NCI-H82 (cell line): ENCODE results near the gene MYO7A.

ENCODE experiments used
- DNase-seq: peaks from one replicate; lab custom pipeline; 2025; lab: John Stamatoyannopoulos, UW

Gene MYO7A

DNA sequence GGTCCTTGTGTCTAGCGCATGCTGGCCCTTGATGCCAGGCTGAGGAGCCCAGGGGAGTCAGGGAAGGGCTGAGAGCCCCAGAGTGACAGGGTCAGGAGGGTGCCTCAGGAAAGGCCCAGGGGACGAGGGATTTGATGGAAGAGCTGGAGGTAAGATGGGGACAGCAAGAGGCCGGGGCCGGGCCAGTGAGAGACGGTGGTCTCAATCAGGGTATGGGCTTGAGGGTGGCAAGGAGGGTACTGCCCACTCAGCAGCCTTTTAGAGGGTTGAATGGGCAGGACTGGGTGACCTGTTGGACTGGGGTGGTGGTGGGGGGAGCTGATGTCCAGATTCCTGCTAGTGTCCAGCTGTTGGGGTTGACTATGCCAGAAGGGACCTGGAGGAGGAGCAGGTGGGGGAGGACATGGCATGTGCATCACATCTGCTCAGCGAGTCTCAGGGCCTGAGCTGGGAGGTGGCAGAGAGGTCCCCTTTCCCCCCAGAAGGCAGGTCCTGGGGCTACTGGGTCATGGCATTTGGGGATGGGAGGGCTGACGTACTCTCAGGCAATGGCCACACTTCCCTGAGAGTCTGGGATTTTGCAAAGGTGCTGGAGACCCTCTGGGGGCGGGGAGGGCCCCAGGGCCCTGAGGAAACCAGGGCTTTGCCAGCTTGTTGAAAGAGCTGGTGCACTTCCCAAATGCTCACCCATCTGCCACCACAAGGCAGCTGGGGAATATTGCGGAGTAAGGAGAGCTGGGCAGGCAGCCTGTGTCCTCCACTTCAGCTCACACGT lies 18.4 kb downstream of the MYO7A start:
- DNase-seq: peak; percentile 48

DNA sequence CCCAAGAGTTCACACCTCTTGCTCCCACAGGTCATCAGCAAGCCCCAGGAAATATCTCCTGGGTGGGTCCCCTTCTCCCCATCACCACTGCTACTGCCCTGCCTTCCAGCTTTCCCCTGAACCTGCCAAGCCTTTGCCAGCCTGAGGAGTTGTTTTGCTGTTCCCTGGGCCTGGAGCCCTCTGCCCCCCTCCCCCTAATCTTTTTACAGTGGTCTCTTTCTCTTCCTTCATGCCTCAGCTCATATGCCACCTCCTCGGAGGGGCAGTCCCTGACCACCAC lies 18.9 kb downstream of the MYO7A start:
- peak; percentile 48 for DNase-seq

DNA sequence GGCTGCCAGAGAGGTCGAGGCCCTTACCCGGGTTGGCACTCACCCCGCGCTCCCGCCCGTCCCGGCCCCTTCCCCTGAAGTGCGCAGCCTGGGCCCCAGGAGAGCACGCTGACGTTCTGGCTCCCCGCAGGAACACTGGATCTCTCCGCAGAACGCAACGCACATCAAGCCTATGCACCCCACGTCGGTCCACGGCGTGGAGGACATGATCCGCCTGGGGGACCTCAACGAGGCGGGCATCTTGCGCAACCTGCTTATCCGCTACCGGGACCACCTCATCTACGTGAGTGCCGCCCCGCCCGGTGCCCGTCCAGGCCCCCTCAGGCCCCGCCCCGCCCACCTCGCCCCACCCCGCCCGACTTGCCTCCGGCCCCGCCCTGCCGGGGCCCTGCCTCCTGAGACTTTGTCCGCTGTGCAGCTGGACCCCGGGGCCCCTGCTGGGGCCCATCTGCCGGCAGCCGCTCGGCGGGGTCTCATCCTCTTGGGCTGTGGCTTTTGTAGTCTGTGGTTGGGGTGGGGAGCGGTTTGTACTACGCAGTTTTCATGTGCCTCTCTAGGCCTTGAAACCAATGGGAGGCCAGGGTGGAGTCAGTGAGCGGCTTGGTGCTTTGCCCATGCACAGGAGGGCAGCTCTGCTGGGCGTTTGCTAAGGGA lies 19.7 kb downstream of the MYO7A start:
- peak; percentile 83 for DNase-seq

DNA sequence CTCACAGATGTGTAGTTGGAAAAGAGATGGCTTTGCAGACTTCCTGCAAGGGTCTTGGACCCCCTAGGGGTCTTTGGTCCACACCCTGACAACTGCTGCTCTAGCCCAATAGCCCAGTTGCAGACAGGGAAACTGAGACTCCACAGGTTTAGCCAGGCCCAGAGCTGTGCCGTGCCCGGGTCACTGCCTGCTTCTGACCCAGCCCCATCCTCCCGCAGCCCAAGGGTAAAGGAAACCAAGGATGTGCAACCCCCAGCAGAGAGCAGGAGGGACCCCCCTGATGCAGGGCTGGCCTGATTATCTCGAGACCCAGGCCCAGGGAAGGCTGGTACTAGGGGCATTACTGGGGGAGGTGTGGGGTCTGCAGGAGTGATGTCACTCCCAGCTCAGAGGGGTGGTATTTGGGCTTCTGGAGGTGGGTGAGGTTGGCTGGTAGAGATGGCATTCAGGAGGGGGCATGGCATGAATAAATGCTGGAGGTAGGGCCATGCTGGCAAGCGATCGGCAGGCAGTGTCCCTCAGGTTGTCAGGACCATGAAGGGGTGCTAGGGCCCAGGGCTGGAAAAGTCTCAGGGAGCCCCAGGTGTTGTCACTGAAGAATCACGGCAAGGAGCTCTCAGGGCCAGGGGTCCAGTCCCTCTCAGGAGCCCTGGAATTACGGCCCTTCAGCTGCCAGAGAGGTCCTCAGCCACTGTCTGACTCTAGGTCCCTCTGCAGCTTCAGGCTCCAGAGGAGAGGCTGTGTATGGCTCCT lies 21.1 kb downstream of the MYO7A start:
- DNase-seq: no peak

DNA sequence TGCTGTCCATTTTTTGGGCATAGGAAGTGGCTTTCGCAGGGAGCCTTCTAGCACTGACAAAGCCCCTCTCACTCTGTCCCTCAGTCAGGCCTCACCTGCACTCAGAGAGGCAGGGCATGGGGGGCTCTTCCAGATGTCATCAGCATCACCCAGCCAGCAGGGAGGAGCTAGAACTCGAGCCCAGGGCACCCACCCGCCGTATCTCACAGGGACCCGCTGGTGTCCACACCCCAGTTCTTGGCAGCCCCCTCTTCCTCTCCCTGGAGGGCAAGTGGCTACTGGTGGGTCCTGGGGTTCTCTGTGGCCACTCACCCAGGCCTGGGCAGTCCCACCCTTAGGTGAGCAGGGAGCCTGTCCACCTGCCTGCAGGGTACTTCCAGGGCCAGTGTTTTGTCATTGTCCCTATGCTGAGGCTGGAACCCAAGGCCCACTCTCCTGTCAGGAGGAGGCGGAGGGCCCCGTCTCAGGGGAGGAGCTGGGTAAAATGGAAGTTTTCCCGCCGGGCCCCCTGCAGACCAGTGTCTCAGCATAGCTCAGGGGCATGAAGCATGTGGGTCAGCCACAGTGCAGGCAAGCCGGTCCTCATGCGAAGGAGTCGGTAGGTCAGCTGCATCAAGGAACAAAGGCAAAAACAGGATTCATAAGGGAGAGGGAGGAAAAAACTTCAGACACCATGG lies 21.8 kb downstream of the MYO7A start:
- no peak for DNase-seq

DNA sequence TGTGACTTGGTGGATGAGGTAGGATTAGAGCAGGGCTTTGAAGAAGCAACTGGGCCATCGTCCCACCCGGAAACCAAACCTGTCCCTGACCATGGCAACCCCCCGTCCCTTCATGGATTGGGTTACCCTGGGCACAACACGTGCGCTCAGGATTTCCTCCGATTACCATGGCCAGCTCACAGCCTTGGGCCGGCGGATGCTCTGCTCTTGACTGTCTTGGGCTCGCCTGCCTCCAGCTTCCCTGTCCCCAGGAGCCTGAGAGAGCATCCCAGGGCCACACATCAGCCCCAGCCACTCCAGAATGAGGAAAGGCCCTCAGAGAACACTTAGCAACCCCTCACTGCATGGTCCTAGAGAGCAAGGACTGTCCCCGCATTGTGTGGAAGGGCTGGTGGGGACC lies 22.8 kb downstream of the MYO7A start:
- DNase-seq: no peak

DNA sequence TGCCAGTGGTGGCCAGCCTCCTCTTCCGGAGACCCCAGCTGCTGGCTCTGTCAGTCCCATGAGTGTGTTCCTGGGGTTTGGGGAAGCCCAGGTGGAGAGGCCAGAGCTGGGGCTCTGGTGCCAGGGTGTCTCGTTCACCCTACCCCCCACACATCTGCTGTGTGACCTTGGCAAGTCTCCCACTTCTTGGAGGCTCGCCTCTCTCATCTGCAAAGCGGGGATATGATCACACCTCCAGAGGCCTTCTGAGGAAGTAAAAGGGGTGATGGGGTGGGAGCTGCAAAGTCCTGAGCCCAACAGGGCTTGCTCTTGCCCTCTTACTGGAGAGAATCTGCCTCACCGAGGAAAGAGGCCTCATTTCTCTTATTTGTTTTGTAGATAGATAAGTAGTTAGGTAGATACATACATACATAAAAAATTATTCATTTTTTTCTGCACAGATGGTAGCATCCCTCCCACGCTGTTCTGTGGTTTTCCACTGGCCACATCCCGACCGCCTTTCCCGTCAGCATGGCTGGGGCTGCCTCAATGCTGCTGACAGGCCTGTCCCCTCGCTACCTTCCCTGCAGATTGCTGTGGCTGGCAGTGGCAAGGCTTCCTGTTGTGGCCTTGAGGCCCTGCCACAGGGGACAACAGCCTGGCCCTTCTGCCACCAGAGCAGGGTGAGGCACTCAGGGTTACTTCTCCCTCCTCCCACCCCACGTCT lies 23.9 kb downstream of the MYO7A start:
- DNase-seq: no peak

DNA sequence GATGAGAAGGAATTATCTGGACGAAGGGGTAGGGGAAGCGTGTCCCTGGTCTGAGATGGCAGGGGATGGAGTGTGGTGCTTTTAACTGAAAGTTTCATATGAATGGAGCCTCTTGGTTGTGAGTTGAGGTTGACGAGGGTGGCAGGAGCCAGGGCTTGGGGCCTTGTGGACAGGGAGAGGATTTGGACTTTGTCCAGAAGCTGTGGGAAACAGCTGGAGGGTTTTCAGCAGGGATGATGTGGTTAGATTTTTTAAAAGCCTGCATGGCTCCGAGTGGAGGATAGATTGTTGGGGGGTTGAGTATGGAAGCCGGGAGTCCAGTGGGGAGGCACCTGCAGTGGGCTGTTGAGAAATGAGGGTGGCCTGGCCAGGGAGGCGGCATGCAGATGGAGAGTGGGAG lies 24.8 kb downstream of the MYO7A start:
- no peak for DNase-seq

DNA sequence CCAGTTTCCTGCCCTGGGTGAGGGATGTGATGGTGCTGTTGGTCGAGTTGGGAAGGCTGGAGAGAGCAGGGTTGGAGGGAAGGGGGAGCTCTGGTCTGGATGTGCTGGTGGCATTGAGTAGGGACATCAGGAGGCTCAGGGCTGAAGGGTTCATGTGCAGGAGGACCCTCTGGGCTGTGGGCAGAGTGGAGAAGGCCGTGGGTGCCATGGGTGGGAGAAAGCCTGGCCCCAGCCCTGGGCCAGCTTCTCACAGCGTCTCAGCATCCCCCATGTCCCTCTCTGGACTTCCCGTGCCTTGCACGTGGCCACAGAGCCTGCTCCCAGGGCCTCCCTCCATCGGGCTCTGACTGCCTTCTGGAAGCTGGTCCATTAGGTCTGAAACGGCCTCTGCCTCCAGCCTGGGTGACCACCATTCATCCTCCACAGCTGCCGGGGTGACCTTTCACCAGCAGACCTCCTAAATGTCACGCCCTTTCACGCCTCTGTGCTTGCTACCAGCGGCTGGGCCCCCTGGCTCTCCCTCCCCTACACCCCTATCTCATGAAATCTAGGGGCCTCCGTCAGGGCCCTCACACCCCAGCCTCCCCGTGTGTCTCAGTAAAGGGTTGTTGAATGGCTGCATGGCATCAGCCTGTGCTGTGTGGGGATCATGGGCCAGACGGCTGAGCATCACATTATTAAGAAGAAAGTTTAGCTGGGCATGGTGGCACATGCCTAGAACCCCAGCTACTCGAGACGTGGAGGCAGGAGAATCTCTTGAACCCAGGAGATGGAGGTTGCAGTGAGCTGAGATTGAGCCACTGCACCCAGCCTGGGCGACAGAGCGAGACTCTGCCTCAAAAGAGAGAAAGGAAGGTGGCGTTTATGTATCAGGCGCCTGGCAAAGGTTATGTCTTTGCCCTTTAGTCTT lies 25.5 kb downstream of the MYO7A start:
- DNase-seq: no peak

DNA sequence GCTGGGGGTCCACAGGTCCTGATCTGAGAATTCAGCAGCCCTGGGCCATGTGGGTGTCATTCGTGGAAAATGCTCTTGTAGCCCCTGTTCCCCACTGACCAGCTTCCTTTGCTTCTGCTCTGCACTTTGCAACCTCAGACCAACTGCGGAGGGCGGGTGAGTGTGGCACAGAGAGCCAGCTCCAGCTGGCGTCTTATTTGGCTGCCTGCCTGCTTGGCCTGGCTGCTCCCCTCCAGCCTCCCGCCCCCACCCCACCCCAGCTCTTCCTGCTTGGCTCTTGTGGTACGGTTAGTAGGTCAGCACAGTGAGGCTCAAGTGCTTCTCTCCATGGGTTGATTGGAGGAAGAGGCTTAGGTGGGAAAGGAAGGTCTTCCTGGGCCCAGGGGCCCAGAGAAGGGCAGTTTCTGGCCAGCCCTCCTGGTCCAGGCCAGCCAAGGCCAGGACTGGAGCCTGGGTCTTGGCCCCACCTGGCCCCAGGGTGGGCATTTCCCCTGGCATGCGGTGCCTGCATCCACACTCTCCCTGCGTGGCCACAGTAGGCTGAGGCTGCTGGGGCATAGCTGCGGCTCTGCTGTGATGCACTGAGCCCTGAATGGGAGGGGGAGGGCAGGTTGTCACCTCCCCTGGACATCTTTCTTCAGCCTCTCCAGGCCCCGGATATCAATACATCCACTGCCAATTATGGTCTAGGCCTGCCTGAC lies 26.5 kb downstream of the MYO7A start:
- DNase-seq: no peak

DNA sequence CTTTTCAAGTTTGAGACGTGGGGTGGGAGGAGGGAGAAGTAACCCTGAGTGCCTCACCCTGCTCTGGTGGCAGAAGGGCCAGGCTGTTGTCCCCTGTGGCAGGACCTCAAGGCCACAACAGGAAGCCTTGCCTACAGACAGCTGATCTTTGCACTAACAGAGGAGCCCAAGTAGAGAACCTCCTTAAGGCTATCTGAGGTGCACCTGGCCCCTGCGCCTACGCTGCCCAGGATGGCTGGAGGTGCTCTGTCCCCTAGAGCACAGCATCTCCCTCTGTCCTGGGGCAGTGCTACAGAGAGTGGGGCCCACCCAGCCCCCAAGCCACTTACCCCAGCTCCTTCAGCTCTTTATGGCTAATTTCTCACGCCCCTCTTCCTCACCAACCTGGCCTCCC lies 27.0 kb downstream of the MYO7A start:
- no peak for DNase-seq

DNA sequence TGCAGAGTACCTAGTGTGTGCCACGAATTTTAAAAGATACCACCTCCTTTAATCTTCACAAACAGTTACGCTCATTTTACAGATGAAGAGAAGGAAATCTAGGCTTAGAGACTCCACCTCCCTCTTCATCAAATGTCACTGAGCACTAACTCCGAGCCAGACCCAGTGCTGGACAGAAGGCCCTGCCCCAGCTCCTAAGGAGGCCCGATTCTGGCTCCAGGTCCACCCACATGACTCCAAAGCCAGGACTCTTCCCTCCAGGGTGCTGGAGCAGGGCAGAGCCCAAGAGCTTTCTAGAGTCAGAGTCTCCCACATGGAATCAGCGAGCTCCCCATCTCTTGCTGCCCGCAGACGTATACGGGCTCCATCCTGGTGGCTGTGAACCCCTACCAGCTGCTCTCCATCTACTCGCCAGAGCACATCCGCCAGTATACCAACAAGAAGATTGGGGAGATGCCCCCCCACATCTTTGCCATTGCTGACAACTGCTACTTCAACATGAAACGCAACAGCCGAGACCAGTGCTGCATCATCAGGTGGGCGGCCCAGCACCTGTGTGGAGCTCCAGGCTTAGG lies 27.6 kb downstream of the MYO7A start:
- DNase-seq: no peak

DNA sequence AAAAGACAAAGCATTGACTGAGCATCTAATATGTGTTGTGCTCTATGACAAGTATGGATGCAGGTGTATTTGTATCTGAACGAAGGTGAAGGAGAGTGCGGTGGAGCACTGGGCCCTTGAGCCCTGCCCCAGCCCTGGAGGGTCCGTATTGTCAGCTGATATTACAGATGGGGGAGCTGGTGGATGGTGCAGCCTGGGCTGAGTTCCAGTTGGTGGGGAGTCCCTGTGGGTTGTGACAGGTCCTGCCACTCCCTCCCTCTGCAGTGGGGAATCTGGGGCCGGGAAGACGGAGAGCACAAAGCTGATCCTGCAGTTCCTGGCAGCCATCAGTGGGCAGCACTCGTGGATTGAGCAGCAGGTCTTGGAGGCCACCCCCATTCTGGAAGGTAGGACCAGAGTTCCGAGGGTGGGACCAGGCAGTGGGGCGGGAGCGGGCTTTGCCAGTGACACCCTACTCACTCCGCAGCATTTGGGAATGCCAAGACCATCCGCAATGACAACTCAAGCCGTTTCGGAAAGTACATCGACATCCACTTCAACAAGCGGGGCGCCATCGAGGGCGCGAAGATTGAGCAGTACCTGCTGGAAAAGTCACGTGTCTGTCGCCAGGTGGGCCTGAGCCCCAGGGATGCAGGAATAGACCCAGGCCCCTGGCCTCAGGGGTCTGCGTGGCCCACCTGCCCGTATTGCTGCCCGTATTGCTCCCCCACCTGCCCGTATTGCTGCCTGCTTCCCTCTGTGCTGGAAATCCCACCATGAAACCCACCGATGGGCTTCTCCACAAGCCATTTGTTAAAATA lies 28.6 kb downstream of the MYO7A start:
- DNase-seq: no peak

DNA sequence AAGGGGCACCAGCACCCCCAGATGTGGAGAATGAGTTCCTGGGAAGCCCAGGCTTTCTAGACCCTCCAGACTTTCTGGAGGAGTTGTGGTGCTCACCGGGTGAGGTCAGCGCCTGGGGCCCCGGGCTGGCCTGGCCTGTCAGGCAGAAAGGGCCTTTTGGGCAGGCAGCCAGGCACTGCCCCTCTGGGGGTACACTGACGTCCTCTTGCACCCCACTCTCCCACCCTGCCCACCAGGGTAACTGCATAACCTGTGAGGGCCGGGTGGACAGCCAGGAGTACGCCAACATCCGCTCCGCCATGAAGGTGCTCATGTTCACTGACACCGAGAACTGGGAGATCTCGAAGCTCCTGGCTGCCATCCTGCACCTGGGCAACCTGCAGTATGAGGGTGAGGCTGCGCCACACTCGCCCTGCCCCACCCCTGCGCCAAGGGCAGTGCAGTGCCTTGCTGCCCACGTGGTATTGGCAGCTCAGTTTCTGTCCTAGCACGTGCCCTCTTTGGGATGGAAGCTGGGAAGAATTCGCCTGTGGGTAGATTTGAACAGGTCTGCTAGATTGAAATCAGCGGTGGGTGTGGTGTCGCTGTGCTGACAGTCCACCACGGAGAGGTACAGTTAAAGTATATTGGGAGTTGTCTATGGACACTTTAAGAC lies 30.1 kb downstream of the MYO7A start:
- no peak for DNase-seq

DNA sequence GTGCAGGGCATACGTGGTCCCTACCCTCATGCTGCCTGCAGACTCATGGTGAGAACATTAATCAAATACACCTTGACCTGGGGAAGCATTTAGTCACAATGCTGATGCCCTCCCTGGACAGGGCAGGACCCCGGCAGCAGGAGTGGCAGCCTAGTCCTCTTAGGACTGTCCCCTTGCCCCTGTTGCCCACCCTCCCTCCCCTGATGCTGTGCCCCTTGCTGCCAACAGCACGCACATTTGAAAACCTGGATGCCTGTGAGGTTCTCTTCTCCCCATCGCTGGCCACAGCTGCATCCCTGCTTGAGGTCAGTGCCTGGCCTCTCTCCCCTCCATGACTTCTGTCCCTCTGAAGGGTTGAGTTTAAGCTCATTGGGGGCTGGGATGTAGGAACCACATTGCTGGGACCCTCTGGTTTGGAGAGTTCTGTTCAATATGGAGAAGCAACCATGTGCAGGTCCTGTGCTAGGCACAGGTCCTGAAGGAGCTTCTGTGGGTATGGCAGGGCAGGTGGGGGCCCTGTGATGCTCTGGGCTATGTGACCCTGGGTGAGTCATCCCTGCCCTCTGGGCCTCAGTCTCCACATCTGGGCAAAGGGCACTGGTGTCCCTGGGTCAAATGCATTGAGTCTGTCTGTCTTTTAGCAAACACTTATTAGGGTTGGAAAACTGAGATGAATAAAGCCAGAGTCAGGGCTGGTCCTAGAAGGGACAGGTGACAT lies 31.3 kb downstream of the MYO7A start:
- DNase-seq: no peak

DNA sequence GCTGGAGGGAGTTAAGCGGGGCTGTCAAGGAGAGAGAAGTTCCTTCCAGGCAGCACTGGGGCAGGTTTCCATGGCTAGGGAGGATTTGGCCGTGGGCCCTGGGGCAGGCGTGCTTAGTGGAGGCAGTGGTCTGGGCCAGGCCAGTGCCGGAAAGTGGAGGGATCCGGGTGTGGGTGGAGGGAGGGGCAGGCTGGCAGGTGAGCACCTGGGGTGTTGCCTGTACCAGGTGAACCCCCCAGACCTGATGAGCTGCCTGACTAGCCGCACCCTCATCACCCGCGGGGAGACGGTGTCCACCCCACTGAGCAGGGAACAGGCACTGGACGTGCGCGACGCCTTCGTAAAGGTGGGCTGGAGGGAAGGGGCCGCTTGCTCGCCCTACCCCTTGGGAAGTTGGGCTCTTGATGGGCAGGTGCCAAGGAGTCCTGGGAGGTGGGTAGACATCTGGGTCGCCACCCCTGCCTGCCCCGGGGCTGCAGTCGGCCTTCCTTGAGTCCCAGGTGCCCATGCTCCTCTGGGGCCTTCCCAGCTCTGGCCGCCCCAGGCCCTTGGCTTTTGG lies 32.0 kb downstream of the MYO7A start:
- no peak for DNase-seq

DNA sequence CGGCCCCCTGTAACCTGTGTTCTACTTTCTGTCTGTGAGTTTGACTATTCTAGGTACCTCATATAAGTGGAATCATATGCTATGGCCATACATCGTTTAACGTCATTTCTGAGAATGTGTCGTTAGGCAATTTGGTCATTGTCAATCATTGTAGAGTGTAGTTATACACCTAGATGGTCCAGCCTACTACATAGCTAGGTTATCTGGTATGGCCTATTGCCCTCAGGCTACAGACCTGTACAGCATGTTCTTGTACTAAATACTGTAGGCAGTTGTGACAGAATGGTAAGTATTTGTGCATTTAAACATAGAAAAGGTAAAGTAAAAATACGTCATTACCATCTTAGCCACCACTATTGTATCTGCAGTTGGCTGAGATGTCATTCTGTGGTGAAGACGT lies 35.2 kb downstream of the MYO7A start:
- DNase-seq: no peak

DNA sequence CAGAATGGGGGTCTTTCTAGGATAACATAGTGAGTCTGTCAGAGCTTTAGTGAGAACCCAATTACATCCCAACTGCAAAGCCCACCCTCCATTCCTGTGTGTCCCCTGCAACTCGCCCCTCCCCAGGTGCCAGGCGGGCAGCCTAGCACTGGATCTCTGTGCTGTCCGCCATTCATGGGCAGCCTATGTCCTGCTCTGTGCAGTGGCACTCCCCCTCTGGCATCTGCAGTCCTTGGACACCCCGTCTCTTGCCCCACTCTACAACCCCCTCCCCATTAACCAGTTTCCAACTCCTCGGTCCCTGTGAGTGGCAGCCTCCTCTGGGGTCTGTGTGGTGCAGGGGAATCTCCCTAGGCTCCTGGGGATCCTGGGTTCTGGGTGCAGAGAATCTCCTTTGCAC lies 37.0 kb downstream of the MYO7A start:
- DNase-seq: no peak
